HG03045 (cell line): ENCODE measurements around the gene CMTM8.
"Not testable (repeated sequence)": the region's sequence is repeated elsewhere in the genome, so short reads cannot be mapped to it uniquely, and the experiment has no call there.

Experiments used
- ATAC-seq: cut with Tn5 transposase; IDR thresholded peaks from one replicate; pipeline ENCODE4 v1.9.1; 2021; ENCODE audit warnings: mild to moderate bottlenecking, moderate library complexity; ENCODE audit not compliant: unreplicated experiment

The CMTM8 gene

DNA sequence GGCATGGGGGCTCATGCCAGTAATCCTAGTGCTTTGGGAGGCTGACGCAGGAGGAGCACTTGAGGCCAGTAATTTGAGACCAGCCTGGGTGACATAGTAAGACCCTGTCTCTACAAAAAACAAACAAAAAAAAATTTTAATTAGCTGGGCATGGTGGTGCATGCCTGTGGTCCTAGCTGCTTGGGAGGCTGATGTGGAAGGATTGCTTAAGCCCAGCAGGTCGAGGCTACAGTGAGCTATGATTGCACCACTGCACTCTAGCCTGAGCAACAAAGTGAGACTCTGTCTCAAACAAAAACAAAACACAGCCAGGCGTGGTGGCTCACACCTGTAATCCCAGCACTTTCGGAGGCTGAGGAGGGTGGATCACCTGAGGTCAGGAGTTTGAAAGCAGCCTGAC, 9.7 kb upstream of the CMTM8 start:
- ATAC-seq = not testable (repeated sequence)

DNA sequence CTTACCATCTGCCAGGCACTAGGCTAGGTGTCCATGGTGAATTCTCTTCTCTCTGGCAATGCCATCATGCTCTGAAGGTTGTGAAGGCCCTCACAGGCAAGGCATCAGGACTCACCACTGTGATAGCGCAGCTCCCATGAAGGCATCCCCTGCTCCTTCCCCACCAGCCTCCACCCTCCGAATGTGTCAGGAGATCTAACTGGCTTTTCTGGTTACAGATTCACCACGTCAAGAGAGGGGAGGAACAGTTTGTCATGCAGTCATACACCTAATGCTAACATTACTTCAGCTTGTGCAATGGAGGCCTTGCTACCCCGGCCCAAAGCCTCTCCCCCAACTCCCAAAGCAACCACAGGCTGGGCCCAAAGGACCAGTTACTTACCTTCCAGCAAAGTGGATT, 8.9 kb upstream of the CMTM8 start:
- no peak for ATAC-seq

DNA sequence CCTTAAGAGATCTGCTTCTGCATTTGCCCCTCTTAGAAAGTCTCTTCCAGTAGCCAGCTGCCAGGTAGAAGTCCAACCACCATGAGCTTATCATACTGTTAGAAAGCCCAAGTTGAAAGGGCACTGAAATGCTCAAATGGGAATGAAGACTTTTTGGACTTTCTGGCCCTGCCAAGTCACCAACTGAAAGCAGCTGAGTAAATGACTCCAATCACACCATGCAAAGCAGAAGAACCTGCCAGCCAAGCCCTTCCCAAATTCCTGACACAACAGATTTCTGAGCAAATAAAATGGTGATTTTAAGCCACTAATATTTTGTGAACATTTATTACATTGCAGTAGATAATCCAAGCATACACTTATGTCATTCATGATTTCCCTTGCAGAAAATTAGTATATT, 2.1 kb upstream of the CMTM8 start:
- ATAC-seq = no peak

DNA sequence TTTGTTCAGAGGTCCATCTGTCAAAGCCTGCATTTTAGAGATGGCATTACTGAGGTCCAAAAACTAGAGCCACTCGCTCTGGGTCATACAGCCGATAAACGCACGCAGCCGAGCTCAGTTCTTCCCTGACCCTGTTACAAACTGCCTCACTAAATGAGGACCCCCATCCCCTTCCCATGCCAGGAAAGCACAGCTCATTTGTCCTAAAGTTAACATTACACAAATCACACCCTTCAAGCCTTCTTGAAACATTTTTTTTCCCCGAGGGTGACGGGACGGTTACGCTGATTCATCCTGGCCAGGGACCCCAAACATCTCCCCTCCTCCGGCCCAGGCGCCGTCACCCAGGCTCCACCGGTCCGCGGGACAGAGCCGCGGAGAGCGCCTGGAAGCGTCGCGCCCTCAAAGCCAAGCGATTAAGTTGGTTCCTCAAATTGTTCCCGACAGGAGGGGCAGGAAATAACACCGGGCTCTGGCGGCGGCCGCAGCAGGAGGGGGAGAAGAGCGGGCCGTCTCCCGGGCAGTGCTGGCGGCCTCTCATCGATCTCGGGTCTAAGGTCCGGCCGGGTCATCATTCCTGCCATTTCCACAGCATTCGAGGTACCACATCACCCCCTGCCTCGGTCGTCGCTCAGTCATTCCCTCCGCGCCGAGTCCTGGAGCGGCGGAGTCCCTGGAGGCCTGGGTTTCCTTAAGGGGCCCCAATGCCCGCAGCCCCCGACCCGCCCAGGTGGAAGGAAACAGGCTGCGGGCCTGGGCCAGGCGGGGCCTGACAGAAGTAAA, 619 bp upstream of the CMTM8 start:
- peak; percentile 11 for ATAC-seq

DNA sequence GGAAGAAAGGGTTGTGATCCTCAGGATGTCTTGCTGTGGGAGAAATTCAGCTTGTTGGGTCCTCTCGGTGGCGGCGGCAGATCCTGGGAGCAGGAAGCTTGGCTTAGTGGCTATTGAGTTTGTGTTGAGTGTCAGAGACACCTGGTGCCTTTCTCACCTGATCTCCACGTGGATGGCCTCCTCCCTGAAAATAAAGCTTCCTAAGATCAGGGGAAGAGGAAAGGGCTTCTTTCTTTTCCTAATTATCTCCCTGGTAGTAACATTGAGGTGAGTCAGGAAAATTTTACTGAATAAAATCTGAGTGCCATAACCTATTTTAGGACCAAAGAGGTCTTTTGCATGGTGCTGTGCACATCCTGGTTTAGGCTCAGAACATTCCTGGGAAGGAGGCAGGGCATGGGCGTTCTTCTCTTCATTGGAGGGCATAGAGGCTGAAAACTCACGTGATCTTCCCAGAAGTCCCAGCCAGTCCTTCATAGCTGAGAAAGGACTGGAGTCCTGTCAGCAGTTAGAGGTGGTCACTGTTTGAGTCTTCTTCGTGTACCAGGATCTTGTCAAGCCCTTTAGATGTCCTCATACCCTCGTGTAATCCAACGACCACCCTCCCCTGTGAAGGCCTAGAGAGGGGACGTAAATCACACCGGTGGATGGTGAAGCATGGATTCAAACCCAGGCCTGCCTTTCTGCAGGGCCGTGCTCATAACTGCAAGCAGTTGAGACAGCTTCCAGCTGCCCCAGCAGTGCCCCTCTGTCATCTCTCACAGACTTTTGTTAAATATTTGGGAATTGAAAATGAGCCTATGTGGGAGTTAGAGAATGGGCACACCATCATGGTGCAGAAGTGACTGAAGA, 1.1 kb downstream of the CMTM8 start:
- ATAC-seq = no peak

DNA sequence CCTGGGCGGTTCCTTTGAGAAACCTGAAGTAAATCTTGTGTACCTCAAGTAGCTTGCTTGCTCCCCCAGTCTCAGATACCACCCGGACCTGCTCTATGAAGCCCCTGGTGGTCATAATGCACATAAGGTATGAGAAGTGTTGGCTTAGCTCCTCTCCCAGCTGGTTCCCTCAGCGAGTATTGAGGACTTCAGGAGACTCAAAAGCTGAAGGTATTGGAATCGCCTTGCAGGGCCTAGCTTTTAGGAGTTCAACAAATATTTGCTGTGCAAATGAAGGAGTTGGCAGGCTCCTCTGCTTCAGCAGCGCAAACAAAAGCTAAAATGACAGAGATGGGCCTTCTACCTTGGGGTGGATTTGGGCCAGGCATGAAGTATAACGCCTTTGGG, 1.7 kb downstream of the CMTM8 start:
- ATAC-seq = no peak

DNA sequence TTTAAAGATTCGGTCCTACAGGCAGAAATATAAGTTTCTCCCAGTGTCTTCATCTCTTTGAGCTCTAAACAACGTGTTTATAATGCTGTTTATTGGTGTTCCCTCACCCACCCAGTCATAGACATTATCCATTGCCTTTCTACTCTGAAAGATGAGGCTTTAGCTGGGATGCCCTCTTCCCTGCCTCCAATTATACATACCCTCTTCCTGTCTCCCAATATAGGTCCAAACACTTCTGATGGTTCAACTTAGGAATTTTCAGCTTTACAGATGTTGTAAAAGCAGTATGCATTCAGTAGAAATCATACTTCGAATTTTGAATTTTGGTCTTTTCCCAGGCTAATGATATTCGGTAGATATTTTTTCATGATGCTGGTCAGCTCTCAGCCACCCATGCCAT, 2.6 kb downstream of the CMTM8 start:
- no peak for ATAC-seq

DNA sequence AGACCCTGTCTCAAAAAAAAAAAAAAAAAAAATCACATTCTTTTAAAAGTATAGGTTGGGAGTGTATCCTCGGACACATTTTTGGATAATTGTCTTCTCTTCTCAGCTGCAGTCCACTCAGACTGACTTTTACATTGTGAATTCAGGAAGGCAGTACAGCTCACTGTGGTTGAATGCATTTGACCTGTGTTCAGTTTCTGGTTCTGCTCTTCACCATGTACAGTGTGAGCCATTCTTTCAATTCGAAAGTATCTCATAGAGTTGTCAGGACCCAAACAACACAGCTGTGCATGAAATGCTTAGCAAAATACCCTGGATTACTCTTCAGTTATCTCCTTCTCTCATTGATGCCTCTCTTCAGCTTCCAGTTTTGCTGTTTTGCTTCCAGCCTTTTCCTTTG, 5.0 kb downstream of the CMTM8 start:
- no peak for ATAC-seq

DNA sequence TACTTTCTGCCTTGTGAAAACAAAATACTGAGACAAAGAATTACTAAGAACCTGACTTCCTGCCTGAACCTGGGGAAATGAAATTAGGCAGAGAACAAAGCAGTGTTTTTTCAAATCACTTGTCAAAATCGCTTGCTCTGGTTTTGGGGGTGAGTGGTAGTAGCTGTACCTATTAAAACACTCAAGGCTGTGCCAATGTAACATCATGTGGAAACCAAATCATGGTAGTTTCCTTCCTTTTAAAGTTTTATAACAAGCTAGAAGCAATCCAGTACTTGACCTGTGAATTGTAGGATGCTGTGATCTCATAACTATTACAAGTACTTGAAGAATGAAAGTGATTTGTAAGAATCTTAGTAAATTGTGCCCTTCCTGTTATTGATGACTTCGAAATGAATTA, 6.7 kb downstream of the CMTM8 start:
- no peak for ATAC-seq

DNA sequence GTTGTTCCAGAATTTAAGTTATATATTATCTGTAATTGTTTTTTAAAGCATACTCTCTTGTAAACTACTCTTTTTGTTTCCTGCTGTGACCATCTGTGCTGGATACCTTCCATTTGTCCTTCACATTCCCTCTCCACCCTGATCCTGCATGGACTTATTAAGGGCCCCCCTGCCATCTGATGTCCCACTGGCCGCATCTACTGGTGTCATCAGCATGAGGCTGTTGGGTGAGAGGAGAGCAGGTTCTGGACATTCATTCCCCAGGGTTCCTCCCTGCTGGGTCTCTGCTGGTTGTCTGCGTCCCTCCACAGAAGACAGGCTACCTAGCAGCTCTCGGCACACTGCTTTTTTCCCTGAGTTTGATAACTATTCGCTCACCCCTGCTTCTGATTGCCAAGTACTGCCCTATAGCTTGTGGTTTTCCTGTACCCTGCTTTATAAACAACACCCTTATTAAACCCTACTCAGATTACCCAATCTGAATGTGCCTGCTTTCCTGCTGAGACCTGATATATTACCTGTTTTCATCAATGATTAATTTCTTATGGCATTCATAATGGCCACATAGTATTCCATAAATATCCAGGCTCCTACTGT, 7.7 kb downstream of the CMTM8 start:
- no peak for ATAC-seq

DNA sequence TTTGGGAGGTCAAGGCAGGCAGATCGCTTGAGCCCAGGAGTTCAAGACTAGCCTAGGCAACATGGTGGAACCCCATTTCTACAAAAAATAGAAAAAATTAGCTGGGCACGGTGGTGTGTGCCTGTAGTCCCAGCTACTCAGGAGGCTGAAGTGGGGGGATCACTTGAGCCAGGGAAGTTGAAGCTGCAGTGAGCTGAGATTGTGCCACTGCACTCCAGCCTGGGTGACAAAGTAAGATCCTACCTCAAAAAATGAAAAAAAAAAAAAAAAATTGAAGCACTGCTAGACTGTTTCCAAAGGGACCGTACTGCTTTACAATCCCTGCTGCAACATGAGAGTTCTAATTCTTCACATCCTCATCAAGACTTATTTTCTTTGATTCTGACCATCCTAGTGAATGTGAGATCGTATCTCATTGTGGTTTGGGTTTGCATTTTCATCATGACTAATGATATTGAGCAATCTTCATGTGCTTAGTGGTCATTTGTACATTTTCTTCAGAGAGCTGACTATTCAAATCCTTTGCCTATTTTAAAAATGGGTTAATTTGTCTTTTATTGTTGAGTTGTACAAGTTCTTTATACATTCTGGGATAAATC, 10.8 kb downstream of the CMTM8 start:
- ATAC-seq = no peak

DNA sequence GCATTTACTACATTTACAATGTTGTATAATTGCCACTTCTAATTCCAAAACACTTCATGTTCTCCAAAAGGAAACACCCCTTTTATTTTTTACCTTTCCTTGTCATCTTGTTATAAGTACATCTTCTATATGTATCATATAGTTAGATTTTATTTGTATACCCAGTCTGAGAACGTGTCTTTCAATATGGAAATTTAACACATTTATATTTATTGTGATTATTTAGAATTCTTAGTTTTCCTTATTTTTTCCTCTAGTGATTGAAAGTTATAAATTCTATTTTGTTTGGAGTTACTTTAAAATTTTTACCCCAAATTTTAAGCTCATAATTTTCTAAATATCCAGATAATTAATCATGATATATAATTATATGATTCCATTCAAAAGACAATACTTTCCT, 15.8 kb downstream of the CMTM8 start:
- ATAC-seq = no peak

DNA sequence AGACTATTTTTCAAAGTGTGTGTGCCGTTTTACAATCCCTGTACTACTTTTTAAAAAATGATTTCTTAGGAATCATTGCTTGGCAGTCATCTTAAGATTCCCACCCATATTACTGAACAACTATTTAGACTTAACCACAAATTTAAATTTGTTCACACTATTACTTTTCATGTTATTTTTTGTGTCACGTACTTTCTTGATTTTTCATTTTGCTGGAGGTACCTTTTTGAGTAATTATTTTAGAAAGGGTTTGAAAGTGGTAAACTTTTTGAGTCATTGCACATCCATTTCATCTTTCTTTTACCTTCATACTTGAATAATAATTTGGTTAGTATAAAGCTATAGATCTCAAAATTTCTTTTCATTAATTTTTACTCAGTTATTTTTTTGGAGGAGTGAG, 16.9 kb downstream of the CMTM8 start:
- no peak for ATAC-seq

DNA sequence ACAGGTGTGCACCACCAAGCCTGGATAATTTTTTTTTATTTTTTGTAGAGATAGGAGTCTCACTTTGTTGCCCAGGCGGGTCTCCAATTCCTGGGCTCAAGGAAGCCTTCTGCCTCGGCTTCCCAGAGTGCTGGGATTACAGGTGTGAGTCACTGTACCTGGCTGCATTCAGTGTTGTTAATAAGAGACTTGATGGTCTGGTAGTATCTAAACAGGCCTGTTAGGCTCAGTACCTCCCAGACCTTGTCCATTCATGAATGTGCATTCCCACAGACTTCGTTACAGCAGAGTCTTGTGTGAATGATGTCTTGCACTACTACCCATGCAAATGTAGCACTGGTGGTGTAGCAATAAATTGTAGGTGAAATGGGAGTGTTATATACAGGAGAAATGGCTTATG, 17.7 kb downstream of the CMTM8 start:
- ATAC-seq = no peak

DNA sequence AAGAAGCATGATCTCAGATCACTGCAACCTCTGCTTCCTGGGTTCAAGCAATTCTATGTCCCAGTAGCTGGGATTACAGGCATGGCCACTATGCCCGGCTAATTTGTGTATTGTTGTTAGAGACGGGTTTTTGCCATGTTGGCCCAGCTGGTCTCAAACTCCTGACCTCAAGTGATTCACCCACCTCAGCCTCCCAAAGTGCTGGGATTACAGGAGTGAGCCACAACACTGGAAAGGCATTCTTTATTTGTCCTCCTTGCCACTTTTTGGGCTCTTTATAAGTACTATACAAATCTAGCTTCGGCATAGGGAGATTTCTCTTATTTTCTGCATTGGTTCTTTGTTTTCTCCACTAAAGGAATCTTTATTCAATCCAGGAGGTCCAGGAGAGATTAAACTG, 18.6 kb downstream of the CMTM8 start:
- ATAC-seq = no peak

DNA sequence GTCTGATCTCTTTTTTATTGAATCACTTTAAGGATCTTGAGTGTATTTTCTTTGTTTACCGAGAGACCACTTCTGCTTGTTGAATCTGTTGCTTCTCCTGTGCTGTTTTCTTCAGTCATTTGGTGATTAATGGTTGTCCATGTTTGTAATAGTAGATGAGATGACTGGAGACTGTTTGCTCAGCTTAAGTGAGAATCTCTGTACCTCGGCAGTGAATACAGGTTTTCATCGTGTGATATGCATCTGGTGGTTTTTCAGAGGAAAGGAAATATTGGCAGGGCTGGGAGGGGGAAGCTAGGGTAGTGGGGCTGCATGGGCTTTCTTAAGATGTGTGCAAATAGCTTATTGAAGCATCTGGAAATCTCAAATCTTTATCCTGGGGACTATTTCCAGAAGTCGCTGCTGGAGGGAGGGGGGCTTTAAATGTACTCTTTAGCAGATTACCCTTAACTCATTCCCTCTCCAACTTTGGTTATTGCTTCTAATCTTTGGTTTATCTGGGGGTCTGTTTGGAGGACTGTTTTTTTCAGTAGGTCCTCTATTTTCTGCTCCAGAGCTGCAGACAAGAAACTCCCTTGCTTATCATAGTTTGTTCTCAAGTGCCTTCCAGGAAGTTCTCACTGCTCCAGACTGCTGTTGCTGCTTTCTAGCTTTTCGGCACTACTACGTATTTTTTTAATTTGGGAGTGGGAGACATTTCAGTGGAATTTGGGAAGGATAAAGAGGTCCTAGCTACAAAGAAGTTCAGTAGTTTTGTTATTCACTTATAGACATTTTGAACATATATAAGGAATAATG, 19.4 kb downstream of the CMTM8 start:
- ATAC-seq = no peak

DNA sequence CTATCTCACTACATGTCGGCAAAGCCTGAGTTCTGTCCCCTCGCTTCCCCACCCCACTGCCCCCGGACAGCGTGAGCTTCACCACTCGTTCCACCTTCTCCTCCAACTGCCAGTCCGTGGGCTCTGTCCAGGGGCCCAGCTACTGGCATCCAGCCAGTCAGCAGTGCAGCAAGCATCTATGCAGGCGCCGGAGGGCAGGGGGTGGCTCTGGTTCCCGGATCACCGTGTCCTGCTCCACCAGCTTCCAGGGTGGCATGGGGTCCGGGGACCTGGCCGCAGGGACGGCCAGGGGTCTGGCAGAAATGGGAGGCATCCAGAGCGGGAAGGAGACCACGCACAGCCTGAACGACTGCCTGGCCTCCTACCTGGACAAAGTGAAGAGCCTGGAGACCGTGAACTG, 20.4 kb downstream of the CMTM8 start:
- ATAC-seq = no peak

DNA sequence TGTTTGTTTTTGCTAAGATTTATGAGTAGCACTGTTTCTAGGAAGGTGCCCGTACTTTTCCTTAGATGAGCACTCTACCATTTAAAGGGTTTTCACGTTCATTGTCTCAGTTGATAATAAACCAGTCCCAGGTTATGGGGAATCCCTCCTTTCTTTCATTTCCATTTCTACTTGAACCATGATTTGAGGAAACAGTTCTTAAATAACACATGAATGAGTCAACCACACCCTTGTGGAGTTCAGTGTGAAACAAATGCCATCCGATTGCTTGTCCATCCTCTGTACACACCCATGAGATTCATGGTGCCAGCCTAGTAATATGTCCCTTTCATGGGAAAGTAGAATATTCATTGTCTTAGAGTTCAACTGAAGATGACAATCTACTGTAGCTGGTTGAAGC, 23.1 kb downstream of the CMTM8 start:
- no peak for ATAC-seq

DNA sequence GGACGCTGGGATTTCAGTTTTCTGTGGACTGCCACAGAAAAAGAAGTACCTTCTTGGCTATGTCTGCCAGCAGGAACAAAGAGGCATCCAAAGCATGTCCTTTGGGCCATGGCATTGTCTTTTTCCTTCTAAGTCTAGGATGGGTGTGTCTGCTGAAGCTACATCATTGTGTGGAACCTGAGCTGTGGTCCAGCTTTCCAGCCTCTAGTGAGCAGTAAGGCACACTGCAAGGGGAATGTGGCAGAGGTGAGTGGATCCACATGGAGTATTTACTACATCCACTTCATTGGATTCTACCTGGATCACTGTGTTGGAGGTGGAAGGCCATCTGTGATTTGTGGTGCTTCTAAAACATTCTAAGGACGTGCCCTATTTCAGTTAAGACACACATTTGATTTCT, 23.7 kb downstream of the CMTM8 start:
- no peak for ATAC-seq

DNA sequence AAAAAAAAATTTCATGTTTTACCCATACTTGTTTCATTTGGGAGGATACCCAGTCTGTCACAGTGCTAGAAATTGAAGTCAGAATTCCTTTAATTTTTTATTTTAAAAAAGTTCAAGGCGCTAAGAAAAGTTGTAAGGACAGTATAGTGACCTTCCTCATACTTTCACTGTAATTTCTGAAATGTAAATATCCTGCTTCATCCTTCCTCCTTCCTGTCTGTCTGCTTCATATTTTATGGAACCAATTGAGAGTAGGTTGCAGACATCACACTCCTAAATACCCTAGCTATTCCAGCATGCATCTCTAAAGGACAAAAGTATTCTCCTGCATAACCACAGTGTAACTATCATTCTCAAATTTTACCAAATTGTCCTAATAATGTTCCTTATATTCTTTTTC, 35.8 kb downstream of the CMTM8 start:
- ATAC-seq = no peak

DNA sequence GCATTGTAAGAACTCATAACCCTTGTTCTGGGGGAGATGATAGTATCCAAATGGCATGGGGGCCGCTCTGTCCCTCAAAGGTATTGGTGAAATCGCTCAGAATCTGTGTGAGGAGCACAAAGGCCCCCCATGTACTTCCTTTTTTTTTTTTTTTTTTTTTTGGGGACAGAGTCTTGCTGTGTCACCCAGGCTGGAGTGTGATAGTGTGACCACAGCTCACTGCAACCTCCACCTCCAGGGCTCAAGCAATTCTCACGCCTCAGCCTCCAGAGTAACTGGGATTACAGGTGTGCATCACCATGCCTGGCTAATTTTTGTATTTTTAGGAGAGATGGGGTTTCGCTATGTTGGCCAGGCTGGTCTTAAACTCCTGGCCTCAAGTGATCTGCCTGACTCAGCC, 37.0 kb downstream of the CMTM8 start:
- no peak for ATAC-seq
